Measurements from ENCODE around the gene SAYSD1.

DNA sequence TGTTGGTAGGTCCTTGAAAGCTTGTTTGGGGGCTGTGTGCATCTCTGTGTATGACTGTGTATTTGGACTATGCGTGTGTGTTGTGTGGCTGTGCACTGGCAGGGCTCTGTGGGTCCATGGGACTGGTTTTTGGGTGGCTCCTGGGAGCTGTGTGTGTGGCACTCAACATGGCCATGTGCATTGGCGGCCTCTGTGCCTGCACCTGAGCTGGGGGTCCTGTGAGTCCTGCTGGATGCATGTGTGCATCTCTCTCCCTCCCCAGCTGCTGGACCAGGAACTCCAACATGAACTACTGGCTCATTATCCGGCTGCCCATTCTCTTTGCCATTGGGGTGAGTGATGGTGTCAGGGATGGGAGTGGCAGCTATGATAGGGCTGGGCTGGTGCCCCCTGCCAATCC, 36.3 kb downstream of the SAYSD1 start:
- TF ChIP-seq, protein P1, sequence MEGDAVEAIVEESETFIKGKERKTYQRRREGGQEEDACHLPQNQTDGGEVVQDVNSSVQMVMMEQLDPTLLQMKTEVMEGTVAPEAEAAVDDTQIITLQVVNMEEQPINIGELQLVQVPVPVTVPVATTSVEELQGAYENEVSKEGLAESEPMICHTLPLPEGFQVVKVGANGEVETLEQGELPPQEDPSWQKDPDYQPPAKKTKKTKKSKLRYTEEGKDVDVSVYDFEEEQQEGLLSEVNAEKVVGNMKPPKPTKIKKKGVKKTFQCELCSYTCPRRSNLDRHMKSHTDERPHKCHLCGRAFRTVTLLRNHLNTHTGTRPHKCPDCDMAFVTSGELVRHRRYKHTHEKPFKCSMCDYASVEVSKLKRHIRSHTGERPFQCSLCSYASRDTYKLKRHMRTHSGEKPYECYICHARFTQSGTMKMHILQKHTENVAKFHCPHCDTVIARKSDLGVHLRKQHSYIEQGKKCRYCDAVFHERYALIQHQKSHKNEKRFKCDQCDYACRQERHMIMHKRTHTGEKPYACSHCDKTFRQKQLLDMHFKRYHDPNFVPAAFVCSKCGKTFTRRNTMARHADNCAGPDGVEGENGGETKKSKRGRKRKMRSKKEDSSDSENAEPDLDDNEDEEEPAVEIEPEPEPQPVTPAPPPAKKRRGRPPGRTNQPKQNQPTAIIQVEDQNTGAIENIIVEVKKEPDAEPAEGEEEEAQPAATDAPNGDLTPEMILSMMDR (IDR thresholded peaks at IDR 0.05) = no peak
- TF ChIP-seq POLR2A (IDR thresholded peaks at IDR 0.05) (no peak), EP300 (IDR thresholded peaks at IDR 0.05) (no peak)
